Inflammatory macrophage treated with lipopolysaccharide for 4 hours (primary cell): ENCODE results near the gene CTDNEP1.

Experiments used
- DNase-seq: peaks from one replicate; pipeline ENCODE4 v3.0.0-alpha.2; 2020

CTDNEP1 gene

GRCh38 chr17:7226721-7227710 lies 24.5 kb downstream of the CTDNEP1 start:
- no peak for DNase-seq

DNA sequence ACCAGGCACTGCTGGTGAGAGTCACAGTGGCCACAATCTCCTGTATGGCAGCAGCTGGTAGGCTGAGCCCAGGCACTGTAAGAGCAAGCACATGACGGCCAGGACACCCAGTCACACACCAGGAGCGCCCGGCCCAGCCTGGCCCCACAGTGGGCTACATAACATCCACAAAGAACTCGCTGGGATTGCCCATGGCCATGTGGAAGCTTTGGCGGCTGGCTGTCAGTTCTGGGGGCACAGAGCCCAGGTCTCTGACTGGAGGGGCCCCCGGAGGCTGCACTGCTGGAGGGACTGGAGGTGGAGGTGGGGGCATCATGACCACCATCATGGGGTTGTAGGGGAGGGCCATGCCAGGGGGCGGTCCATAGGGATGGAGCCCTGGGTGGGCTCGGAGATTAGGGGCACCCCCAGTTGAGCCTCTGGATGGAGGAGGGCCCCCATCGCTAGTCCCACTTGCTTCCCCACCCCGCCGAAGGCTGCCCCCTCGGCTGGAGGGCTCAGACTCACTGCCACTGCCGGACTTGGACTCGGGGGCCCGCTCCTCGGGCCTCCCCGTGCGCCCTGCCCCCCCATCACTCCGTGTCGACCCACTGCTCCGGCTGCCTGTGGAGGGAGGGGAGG lies 25.7 kb downstream of the CTDNEP1 start:
- no peak for DNase-seq

DNA sequence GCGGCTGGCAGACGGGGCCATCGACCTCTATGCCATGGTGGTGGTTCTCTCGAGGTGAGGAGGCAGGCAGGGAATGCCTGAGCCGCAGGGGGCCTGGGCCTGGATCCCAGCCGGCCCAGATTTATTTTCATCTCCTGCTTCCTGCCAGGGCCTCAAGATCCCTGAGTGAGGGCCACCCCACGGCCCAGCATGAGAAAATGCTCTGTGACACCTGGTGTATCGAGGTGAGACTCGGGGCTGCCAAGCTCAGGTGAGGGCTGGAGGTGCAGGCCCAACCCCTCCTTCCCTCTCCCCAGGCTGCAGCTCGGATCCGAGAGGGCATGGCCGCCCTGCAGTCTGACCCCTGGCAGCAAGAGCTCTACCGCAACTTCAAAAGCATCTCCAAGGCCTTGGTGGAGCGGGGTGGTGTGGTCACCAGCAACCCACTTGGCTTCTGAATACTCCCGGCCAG lies 26.8 kb downstream of the CTDNEP1 start:
- DNase-seq = no peak

DNA sequence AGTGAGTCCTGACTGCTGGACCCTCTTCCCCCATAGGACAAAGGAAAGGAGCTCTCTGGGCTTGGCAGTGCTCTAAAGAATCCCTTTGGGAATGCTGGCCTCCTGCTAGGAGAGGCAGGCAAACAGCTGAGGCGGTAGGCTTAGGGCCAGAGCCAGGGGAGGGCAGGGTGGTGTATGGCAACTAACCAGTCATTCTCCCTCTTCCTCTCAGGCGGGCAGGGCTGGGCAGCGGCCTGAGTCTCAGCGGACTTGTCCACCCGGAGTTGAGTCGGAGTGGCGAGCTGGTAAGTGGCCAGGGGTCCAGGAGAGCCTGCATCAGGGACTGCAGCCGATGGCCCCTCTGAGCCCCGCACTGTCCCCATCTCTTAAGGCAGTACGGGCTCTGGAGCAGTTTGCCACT lies 27.4 kb downstream of the CTDNEP1 start:
- DNase-seq = no peak

DNA sequence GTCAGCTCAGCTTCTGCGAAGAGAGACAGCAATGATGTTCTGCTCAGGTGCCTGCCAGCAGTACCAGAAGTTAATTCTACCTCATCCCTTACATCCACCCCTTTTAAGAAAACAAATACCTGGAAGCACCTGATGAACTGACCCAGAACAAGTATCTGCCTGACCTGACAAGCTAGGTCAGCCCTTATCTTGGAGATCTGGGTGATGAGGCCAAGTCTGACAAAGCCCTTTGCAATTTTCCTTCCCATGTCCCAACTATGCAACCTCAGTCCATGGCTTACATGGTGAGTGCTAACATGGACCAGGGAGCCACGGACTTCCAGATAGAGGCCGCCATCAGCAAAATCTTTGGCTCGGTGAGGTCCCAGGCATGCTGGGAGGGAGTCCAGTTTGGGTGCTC lies 28.2 kb downstream of the CTDNEP1 start:
- no peak for DNase-seq

DNA sequence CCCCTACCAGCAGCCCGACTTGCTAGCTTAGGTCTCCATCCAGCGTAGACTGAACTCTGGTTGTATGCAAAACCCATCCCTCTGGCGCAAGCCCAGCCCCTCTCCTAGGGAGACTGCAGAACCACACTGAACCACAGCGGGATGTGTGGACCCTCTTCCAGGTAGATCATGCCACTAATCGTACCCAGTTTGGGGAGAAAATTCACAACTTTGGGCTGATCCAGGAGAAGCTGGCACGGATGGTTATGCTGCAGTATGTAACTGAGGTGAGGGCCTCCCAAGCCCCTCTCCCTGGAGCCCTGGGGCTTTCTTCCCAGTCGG lies 28.6 kb downstream of the CTDNEP1 start:
- DNase-seq = no peak

GRCh38 chr17:7222093-7222971 lies 29.2 kb downstream of the CTDNEP1 start:
- no peak for DNase-seq

- DNase-seq = no peak
Observed at GRCh38 chr17:7221278-7222092, 30.0 kb downstream of the CTDNEP1 start.

DNA sequence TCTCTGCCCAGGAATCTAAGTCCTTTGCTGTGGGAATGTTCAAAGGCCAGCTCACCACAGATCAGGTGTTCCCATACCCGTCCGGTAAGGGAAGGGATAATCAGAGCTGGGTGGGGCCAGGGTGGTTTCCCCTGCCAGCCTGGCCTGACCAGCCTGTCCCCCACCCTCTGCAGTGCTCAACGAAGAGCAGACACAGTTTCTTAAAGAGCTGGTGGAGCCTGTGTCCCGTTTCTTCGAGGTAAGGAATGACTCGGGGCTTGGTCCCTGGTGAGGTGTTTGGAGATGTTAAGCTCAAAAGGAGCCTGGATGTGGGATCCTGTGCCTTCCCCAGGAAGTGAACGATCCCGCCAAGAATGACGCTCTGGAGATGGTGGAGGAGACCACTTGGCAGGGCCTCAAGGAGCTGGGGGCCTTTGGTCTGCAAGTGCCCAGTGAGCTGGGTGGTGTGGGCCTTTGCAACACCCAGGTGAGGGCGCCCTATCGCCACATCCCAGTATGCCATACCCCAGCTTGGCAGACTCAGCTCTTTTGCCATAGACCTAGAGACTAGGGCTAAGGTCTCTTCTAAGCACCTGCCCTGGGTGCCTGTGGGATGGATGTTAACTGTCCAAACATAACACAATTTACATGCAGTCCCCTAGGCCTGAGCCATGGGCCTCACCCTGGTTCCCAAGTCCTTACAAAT lies 30.8 kb downstream of the CTDNEP1 start:
- peak; percentile 67 for DNase-seq

DNA sequence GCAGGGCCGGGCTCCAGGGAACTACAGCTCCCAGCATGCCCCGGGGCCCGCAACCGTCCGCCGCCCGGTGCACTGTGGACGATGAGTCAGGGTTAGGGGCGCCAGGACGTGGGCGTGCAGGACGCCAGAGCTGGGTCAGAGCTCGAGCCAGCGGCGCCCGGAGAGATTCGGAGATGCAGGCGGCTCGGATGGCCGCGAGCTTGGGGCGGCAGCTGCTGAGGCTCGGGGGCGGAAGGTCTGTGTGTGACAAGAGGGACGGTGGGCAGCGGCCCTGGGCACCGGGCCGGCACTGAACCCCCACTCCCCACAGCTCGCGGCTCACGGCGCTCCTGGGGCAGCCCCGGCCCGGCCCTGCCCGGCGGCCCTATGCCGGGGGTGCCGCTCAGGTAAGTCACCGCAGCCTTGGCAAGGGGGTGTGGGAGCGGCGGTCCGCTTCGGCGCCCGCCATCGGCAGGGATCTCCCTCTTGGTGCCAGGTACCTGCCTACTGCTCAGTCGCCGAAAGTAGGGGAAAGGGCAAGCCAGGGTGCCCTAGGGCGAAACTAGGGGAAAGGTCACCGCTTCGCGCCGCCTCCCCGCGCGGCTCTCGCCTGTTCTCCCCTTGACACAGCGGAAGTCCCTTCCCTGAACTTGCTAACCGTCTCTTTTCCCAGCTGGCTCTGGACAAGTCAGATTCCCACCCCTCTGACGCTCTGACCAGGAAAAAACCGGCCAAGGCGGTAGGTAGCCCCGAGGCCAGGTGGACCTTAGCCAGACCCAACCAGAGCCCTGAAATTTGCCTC lies 31.5 kb downstream of the CTDNEP1 start, which contains the start of the genes ACADVL and DLG4:
Gene ACADVL (plus strand): TSS at position 127 of the 781 bp plus-strand sequence. CDS start 47 bp downstream, at position 174.
Gene DLG4 (minus strand): TSS at position 25 of the 781 bp plus-strand sequence.
- DNase-seq = peak; percentile 86

DNA sequence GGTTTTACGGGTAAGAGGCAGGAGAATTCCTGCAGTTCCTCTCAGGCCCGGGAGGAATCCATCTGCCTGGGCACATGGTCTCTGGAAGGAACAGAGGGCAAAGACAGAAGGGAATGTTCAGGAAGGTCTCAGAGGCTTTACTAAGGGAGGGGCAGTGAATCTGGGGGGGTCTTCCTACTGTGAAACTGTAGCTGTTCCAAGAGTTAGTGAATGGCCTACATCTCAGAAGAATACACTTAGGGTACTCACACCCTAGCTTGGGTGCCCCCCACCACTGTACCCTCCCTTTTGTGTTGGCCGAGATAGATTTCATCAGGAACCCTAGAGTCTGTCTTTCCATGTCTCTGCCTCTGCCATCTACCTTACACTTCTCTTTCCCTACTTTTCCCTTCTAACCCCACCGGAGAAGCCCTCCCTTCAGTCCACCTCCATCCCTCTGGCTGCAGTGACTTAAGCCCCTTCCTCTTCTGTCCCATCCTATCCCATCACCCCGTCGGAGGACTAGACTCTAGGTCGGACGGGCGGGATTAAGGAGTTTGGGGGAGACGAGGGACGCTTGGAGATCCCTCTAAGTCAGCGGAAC lies 32.2 kb downstream of the CTDNEP1 start:
- DNase-seq = no peak

DNA sequence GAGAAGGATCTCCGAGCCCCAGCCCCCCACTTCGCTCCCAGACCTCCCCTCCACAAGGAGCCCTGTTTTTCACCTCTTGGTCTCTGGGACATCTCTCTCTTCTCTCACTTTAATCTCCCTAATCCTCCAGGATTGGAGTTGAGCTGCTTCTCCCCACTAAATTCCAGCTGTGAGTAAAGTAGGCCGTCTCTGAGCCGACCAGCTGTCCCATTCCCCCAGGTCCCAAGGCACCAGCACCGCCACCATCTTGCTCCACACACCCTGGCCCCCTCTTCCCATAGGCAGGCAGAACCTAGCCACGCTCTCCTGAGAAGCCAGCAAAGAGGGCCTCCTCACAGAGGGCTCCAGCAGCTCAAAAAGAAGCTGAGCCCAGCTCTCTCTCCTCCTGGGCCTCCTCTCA lies 32.8 kb downstream of the CTDNEP1 start:
- DNase-seq = no peak

GRCh38 chr17:7218166-7218565 lies 33.4 kb downstream of the CTDNEP1 start:
- DNase-seq = no peak

GRCh38 chr17:7217113-7217987 lies 34.2 kb downstream of the CTDNEP1 start:
- DNase-seq = peak; percentile 43

GRCh38 chr17:7216242-7217112 lies 35.1 kb downstream of the CTDNEP1 start:
- no peak for DNase-seq

GRCh38 chr17:7215652-7216180 lies 35.8 kb downstream of the CTDNEP1 start:
- DNase-seq = no peak

DNA sequence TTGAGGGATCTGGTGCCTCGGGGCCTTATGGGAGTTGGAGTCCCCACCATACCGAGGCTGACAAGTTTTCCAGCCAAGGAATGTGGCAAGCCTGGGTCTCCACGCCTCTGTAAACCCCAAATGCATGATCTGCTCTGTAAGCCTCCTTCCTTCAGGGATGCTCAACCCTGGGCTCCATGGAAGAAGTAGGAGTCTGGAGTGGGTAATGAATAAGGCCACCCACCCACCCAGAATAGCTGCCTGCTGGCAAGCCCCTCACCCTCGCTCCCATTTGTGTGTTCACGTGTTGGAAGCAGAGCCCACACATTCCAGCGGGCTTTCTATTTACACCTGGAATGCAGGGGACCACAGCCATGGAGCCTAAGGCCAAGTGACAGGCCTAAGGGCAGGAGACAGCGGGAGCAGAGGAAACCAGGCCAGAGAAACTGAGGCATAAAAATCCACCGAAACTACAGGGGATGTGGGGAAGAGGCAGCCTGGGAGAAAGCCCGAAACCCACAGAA lies 36.3 kb downstream of the CTDNEP1 start:
- DNase-seq = no peak
